A549 (cell line): ENCODE data around the gene GRK5.

Source experiments
- BHLHE40 ChIP-seq: IDR thresholded peaks from 2 replicates; pipeline ENCODE4 v1.6.1; 2012; ENCODE audit warnings: low read depth, low read length, inconsistent platforms
- CTCF ChIP-seq: fragments of >200 bp; sonication (Bioruptor Twin); formaldehyde crosslinking; IDR thresholded peaks from 3 replicates; pipeline ENCODE4 v1.5.1; 2016
- POLR2A ChIP-seq: IDR thresholded peaks from 2 replicates; pipeline ENCODE4 v1.6.1; 2012; ENCODE audit warnings: mild to moderate bottlenecking, low read length

GRCh38 chr10:119291223-119291900 lies 84.0 kb downstream of the GRK5 start:
- TF ChIP-seq CTCF (no peak), POLR2A (no peak), BHLHE40 (no peak)
